WTC11 (cell line): ENCODE measurements around the gene LRRC27.

Experiments used
- ELF4 ChIP-seq: sonication (generic); formaldehyde crosslinking; IDR thresholded peaks from 2 replicates; pipeline ENCODE4 v1.8.1; 2022; ENCODE audit warnings: low read depth, mild to moderate bottlenecking, moderate library complexity, missing genetic modification reagents
- GABPB1 ChIP-seq: sonication (generic); formaldehyde crosslinking; IDR thresholded peaks from 2 replicates; pipeline ENCODE4 v1.8.1; 2023; ENCODE audit warnings: mild to moderate bottlenecking, missing genetic modification reagents
- KAT7 ChIP-seq: sonication (generic); formaldehyde crosslinking; IDR thresholded peaks from 2 replicates; pipeline ENCODE4 v1.8.1; 2023; ENCODE audit warnings: missing genetic modification reagents, mild to moderate bottlenecking, borderline replicate concordance
- NFYB ChIP-seq: sonication (generic); formaldehyde crosslinking; conservative IDR thresholded peaks from 2 replicates; pipeline ENCODE4 v1.8.0; 2022; ENCODE audit warnings: low read depth, missing genetic modification reagents
- TF ChIP-seq, protein P1 (sequence below): fragments of 200-600 bp; IDR thresholded peaks from 2 replicates; pipeline ENCODE4 v1.8.0; 2022; ENCODE audit warnings: antibody characterized with exemption
- TF ChIP-seq, protein P2 (sequence below): sonication (generic); formaldehyde crosslinking; IDR thresholded peaks from 2 replicates; pipeline ENCODE4 v1.8.1; 2022; ENCODE audit warnings: low read depth, mild to moderate bottlenecking, moderate library complexity, missing genetic modification reagents, borderline replicate concordance
- TF ChIP-seq, protein P3 (sequence below): sonication (generic); formaldehyde crosslinking; IDR thresholded peaks from 2 replicates; pipeline ENCODE4 v1.8.0; 2022; ENCODE audit warnings: mild to moderate bottlenecking, missing genetic modification reagents

DNA sequence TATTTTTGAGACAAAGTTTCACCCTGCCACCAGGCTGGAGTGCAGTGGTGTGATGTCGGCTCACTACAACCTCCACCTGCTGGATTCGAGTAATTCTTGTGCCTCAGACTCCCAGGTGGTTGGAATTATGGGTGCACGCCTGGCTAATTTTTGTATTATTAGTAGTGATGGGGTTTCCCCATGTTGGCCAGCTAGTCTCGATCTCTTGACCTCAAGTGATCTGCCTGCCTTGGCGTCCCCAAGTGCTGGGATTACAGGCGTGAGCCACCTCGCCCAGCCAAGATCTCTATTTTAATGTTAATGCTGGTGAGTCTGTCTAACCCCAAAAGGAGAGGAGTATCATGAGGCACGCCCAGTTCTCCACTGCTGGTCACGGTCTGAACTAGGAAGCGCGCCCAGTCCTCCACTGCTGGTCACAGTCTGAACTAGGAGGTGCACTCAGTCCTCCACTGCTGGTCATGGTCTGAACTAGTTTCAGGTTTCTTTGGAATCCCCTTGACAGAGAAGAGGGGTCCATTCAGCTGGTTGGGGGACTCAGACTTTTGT is 5.6 kb upstream of the LRRC27 start:
- no peak for TF ChIP-seq GABPB1 (CRISPR knock-in tag)
- no peak for TF ChIP-seq NFYB (CRISPR knock-in tag)
- TF ChIP-seq ELF4, result no peak
- TF ChIP-seq, protein P1, sequence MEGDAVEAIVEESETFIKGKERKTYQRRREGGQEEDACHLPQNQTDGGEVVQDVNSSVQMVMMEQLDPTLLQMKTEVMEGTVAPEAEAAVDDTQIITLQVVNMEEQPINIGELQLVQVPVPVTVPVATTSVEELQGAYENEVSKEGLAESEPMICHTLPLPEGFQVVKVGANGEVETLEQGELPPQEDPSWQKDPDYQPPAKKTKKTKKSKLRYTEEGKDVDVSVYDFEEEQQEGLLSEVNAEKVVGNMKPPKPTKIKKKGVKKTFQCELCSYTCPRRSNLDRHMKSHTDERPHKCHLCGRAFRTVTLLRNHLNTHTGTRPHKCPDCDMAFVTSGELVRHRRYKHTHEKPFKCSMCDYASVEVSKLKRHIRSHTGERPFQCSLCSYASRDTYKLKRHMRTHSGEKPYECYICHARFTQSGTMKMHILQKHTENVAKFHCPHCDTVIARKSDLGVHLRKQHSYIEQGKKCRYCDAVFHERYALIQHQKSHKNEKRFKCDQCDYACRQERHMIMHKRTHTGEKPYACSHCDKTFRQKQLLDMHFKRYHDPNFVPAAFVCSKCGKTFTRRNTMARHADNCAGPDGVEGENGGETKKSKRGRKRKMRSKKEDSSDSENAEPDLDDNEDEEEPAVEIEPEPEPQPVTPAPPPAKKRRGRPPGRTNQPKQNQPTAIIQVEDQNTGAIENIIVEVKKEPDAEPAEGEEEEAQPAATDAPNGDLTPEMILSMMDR, result no peak
- TF ChIP-seq, protein P2, sequence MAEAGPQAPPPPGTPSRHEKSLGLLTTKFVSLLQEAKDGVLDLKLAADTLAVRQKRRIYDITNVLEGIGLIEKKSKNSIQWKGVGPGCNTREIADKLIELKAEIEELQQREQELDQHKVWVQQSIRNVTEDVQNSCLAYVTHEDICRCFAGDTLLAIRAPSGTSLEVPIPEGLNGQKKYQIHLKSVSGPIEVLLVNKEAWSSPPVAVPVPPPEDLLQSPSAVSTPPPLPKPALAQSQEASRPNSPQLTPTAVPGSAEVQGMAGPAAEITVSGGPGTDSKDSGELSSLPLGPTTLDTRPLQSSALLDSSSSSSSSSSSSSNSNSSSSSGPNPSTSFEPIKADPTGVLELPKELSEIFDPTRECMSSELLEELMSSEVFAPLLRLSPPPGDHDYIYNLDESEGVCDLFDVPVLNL (CRISPR knock-in tag), result no peak
- TF ChIP-seq, protein P3, sequence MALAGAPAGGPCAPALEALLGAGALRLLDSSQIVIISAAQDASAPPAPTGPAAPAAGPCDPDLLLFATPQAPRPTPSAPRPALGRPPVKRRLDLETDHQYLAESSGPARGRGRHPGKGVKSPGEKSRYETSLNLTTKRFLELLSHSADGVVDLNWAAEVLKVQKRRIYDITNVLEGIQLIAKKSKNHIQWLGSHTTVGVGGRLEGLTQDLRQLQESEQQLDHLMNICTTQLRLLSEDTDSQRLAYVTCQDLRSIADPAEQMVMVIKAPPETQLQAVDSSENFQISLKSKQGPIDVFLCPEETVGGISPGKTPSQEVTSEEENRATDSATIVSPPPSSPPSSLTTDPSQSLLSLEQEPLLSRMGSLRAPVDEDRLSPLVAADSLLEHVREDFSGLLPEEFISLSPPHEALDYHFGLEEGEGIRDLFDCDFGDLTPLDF (CRISPR knock-in tag), result no peak
- TF ChIP-seq KAT7 (CRISPR knock-in tag), result no peak
